Caco-2 (cell line): Measurements from ENCODE around the gene FGF22. TPM values are rescaled to one million over a fixed set of nuclear protein-coding genes. Genes with fewer than 3 reads are reported as not detected.
A peak's percentile ranks its signal among the peaks of the same experiment; 100 is the strongest.

Experiments used
- BruUV-seq: library from RNA; stranded (reverse); fragments of 400-500 nt; replicated peaks from 2 replicates; lab custom pipeline; 2021; lab: Mats Ljungman, UMichigan
- CTCF ChIA-PET: fragments of 300-600 bp; sonication (Branson Sonifier 250); formaldehyde crosslinking; loops from one replicate; lab custom pipeline; 2022; ENCODE audit warnings: antibody characterized with exemption; lab: Charles Lee
- POLR2A ChIA-PET: fragments of 300-600 bp; sonication (Branson Sonifier 250); formaldehyde crosslinking; loops from one replicate; lab custom pipeline; 2022; ENCODE audit warnings: antibody characterized with exemption; lab: Charles Lee
- DNase-seq, 2 experiments: peaks; one replicate each; pipeline versions ENCODE4 v3.0.0 to v3.0.0-alpha.2; 2020 to 2022
- H3K27me3 ChIP-seq: replicated peaks from 2 replicates; pipeline ENCODE4 v1.6.0; 2011; ENCODE audit warnings: low read length; ENCODE audit not compliant: control insufficient read depth, insufficient read depth
- H3K36me3 ChIP-seq: 2 replicates; pipeline ENCODE4 v1.5.1; 2011; ENCODE audit warnings: low read length; ENCODE audit not compliant: control insufficient read depth, insufficient read depth
- H3K4me1 ChIP-seq: fragments of 250-450 bp; sonication (Bioruptor Pico); 2 replicates; pipeline ENCODE4 v1.5.1; 2020; ENCODE audit warnings: mild to moderate bottlenecking
- H3K4me3 ChIP-seq: 2 replicates; pipeline ENCODE4 v1.5.1; 2011; ENCODE audit warnings: low read depth, mild to moderate bottlenecking, control low read depth, low read length
- H3K9me3 ChIP-seq: fragments of 250-450 bp; sonication (Bioruptor Pico); 2 replicates; pipeline ENCODE4 v1.5.1; 2020; ENCODE audit warnings: mild to moderate bottlenecking, moderate library complexity
- H3K27ac Mint-ChIP-seq: one replicate; pipeline ENCODE4 v1.8.0; 2022; ENCODE audit warnings: mixed read lengths; ENCODE audit not compliant: unreplicated experiment
- H3K27me3 Mint-ChIP-seq: one replicate; pipeline ENCODE4 v1.8.0; 2022; ENCODE audit warnings: mixed read lengths; ENCODE audit not compliant: insufficient read depth, unreplicated experiment
- H3K36me3 Mint-ChIP-seq: one replicate; pipeline ENCODE4 v1.8.0; 2022; ENCODE audit warnings: mild to moderate bottlenecking, mixed read lengths; ENCODE audit not compliant: insufficient read depth, unreplicated experiment
- H3K4me1 Mint-ChIP-seq: one replicate; pipeline ENCODE4 v1.8.0; 2022; ENCODE audit warnings: low read depth, mixed read lengths; ENCODE audit not compliant: unreplicated experiment
- H3K4me3 Mint-ChIP-seq: one replicate; pipeline ENCODE4 v1.8.0; 2022; ENCODE audit warnings: mild to moderate bottlenecking, moderate library complexity, mixed read lengths; ENCODE audit not compliant: unreplicated experiment
- H3K9me3 Mint-ChIP-seq: one replicate; pipeline ENCODE4 v1.8.0; 2022; ENCODE audit warnings: mixed read lengths; ENCODE audit not compliant: unreplicated experiment
- intact Hi-C: fragments of 100-400 bp; cut with micrococcal nuclease; formaldehyde crosslinking; loops from one replicate; pipeline ENCODE4 v1.10.0; 2022; ENCODE audit not compliant: unreplicated experiment
- total RNA-seq: library from RNA; stranded (reverse); gene quantifications from 2 replicates; pipeline ENCODE4 v1.2.3, GENCODE V29; 2022
- TF ChIP-seq, protein P1 (sequence below), 2 experiments: fragments of 200-600 bp in 1 of 2; IDR thresholded peaks; 1 replicate in 1 of 2; 2 replicates in 1 of 2; pipeline versions ENCODE4 v1.5.1 to v1.8.0; 2011 to 2022; ENCODE audit warnings: antibody characterized with exemption in 1 of 2, control low read depth in 1 of 2, inconsistent platforms in 1 of 2, low read depth in 1 of 2, low read length in 1 of 2, mild to moderate bottlenecking in 1 of 2, moderate library complexity in 1 of 2; ENCODE audit not compliant: insufficient read depth in 1 of 2, severe bottlenecking in 1 of 2, unreplicated experiment in 1 of 2

Gene FGF22
- total RNA-seq, 1 experiment from 2014 or later = 0.68 TPM

DNA sequence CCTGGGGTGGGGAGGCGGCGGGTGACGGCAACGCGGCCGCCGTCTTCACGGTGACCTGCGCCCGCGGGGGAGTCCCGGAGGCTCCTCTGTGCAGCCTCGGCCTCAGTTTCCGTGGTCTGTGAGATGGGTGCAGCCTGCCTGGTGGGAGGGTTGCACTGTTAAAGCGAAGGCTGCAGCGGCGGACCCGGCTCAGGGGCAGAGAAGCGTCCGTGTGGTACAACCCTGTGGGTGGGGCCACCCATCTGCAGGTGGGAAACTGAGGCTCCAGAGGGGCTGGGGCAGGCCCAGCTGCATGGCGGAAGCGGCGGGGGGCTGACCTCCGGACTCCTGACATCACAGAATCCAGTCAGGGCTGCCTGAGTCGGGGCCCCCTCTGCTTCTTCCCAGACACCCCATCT is 481 bp downstream of the FGF22 start:
- Histone ChIP-seq H3K27me3 (no peaks in the 10 kb centered on the region), H3K36me3 (no peaks in the 10 kb centered on the region), H3K9me3 (no peaks in the 10 kb centered on the region), H3K4me3 (peak overlapping the region; percentile 45), H3K4me1 (peaks cover 7% of the 10 kb centered on the region; the same call in 1 of the 2 replicates)
- no TSS peak for BruUV-seq
- Mint-ChIP-seq H3K27me3 (peaks cover 4% of the 10 kb centered on the region), H3K4me3 (peak overlapping the region; percentile 71), H3K9me3 (no peaks in the 10 kb centered on the region), H3K27ac (no peak overlapping the region), H3K4me1 (peaks cover 7% of the 10 kb centered on the region), H3K36me3 (peaks cover 22% of the 10 kb centered on the region)
- TF ChIP-seq, protein P1, sequence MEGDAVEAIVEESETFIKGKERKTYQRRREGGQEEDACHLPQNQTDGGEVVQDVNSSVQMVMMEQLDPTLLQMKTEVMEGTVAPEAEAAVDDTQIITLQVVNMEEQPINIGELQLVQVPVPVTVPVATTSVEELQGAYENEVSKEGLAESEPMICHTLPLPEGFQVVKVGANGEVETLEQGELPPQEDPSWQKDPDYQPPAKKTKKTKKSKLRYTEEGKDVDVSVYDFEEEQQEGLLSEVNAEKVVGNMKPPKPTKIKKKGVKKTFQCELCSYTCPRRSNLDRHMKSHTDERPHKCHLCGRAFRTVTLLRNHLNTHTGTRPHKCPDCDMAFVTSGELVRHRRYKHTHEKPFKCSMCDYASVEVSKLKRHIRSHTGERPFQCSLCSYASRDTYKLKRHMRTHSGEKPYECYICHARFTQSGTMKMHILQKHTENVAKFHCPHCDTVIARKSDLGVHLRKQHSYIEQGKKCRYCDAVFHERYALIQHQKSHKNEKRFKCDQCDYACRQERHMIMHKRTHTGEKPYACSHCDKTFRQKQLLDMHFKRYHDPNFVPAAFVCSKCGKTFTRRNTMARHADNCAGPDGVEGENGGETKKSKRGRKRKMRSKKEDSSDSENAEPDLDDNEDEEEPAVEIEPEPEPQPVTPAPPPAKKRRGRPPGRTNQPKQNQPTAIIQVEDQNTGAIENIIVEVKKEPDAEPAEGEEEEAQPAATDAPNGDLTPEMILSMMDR (IDR thresholded peaks at IDR 0.05; ENCODE audit: insufficient read depth in 1 of 2, low read depth in 1 of 2, low read length in 1 of 2, severe bottlenecking in 1 of 2, unreplicated experiment in 1 of 2) = no peak
- ChIA-PET POLR2A (no interaction called here), CTCF (no interaction called here)
- DNase-seq = no peak
- intact Hi-C loops = no loop called here

DNA sequence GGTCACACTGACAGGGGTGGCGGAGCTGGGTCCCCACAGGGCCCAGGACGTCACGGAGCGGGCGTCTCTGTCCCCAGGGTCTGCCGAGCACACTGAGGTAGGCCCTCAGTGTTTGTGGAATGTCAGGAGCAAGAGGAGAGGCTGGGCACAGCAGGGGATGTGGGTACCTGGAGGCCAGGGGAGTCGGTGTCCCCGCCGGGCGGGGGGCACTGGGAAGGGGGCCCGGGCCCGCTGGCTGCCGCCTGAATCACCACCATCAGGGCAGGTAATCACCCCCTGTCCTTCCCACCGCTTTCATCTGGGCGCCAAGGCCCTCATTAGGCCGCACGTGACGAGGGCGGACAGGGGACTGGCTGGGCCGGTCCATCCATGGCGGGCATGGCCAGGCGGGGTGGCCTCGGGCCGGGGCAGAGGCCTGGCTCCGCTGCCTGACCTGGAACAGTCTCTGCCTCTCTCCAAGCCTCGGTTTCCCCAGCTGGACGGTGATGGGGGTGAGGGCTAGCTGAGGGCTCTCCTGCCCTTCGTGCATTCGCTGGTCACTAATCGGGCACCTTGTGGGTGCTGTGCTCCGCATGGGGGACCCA is 1.0 kb downstream of the FGF22 start:
- CTCF ChIA-PET = no interaction called here
- no peak for DNase-seq
- no peak overlapping the region for H3K4me3 Mint-ChIP-seq
- intact Hi-C loops = no loop called here
- no peaks in the 10 kb centered on the region for H3K9me3 Mint-ChIP-seq
- H3K27ac Mint-ChIP-seq = no peak overlapping the region
- H3K9me3 ChIP-seq = no peaks in the 10 kb centered on the region
- H3K27me3 ChIP-seq = no peaks in the 10 kb centered on the region
- POLR2A ChIA-PET = no interaction called here
- no peaks in the 10 kb centered on the region for H3K36me3 ChIP-seq
- H3K4me3 ChIP-seq = no peak overlapping the region
- peaks cover 7% of the 10 kb centered on the region for H3K4me1 Mint-ChIP-seq
- peaks cover 27% of the 10 kb centered on the region for H3K36me3 Mint-ChIP-seq
- peaks cover 4% of the 10 kb centered on the region for H3K27me3 Mint-ChIP-seq
- TF ChIP-seq, protein P1 (IDR thresholded peaks at IDR 0.05; ENCODE audit: insufficient read depth in 1 of 2, low read depth in 1 of 2, low read length in 1 of 2, severe bottlenecking in 1 of 2, unreplicated experiment in 1 of 2) = no peak
- BruUV-seq = no TSS peak
- H3K4me1 ChIP-seq = peaks cover 7% of the 10 kb centered on the region; the same call in 1 of the 2 replicates

DNA sequence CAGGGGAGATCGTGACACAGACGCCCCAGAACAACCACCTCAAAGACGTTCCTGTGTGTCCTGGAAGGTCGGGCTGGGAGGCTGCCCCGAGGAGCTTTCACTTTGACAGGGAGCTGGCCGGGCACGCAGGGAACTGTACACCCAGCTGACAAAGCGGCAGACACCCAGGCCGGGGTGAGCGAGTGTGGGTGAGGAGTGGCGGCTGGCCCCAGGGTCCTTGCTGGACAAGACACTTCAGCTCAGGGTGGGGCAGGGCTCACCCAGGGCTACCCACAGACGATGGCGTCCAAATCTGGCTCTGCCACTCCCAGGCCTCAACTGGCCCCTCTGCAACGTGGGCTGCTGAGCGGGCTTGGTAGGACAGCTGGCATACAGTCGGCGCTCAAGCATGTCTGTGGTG is 2.0 kb downstream of the FGF22 start:
- no peaks in the 10 kb centered on the region for H3K27me3 ChIP-seq
- no peaks in the 10 kb centered on the region for H3K9me3 ChIP-seq
- DNase-seq = no peak
- no peaks in the 10 kb centered on the region for H3K9me3 Mint-ChIP-seq
- peaks cover 7% of the 10 kb centered on the region; the same call in 1 of the 2 replicates for H3K4me1 ChIP-seq
- no peak overlapping the region for H3K4me3 ChIP-seq
- peaks cover 4% of the 10 kb centered on the region for H3K27me3 Mint-ChIP-seq
- no peak overlapping the region for H3K27ac Mint-ChIP-seq
- POLR2A ChIA-PET = interaction anchor here (0.6 kb wide), 2 partner anchors 58 to 111 kb away, joined by 3 to 4 read pairs; no protein-coding TSS in a partner anchor
- peaks cover 7% of the 10 kb centered on the region for H3K4me1 Mint-ChIP-seq
- CTCF ChIA-PET = no interaction called here
- H3K4me3 Mint-ChIP-seq = no peak overlapping the region
- BruUV-seq = no TSS peak
- intact Hi-C loops = no loop called here
- H3K36me3 ChIP-seq = no peaks in the 10 kb centered on the region
- peaks cover 35% of the 10 kb centered on the region for H3K36me3 Mint-ChIP-seq
- TF ChIP-seq, protein P1 (IDR thresholded peaks at IDR 0.05; ENCODE audit: insufficient read depth in 1 of 2, low read depth in 1 of 2, low read length in 1 of 2, severe bottlenecking in 1 of 2, unreplicated experiment in 1 of 2) = no peak
